GM18867 (cell line): ENCODE results near the gene KRTAP10-9.
"Not testable (repeated sequence)": the region's sequence is repeated elsewhere in the genome, so short reads cannot be mapped to it uniquely, and the experiment has no call there.

Experiments used
- ATAC-seq: cut with Tn5 transposase; IDR thresholded peaks from one replicate; pipeline ENCODE4 v1.9.1; 2021; ENCODE audit warnings: mild to moderate bottlenecking, moderate library complexity; ENCODE audit not compliant: unreplicated experiment

KRTAP10-9 gene, protein sequence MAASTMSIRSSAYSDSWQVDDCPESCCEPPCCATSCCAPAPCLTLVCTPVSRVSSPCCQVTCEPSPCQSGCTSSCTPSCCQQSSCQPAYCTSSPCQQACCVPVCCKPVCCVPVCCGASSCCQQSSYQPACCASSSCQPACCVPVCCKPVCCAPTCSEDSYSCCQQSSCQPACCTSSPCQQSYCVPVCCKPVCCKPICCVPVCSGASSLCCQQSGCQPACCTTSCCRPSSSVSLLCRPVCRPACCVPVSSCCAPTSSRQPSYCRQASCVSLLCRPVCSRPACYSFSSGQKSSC

DNA sequence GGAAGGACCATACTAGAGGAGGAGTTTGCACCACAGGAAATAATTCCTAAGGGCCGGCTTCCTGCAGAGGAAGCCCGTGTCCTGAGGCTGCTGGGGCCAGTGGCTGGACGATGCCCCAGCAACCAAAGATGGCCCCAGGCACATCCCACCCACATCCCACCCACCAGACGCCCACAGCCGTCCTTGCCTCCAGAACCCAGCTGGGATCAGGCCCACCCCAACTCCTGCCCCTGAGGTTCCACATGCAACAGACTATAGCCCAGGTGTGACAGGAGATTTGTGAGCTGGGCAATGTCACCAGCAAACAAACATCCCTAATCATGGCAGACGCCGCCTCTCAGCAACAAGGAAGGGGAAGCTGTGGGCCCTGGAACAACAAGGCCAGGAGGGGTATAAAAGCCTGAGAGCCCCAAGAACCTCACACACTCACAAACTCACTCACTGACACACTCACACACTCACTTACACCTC lies at the start of gene KRTAP10-9:
Gene KRTAP10-9, plus strand, starts transcription at position 421 of the 471 bp plus-strand sequence. CDS start 79 bp downstream, outside the sequence.
- no peak for ATAC-seq

DNA sequence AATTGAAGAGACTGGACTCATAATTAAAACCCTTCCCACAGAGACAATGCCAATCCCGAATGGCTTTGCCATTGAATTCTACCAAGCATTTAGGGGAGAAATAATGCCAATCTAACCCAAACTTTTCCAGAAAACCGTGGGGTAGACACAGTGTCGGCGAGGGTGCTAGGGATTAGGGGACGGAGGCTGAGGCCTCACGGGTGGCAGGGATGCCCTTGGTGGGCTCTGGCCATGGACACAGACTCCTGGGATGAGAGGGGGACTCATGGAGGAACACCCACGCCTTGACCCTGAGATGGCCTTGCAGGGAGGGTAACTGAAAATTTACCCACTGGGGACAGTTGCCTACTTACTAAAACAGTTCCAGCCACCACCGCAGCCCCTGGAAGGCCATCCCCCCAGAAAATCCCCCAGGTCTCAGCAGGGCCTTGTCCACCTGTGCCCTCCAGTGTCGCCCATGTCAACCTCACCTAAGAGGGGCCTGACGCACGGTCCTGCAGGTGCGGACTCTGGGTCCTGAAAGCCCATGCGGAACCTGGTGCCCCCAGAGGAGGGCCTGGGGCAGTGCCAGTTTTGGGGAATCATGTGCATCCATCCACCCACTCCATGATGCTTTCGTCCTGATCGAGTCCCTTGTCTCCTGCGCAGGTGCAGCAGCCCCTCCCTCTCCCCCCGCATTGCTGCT lies 48.4 kb upstream of the KRTAP10-9 start:
- no peak for ATAC-seq

DNA sequence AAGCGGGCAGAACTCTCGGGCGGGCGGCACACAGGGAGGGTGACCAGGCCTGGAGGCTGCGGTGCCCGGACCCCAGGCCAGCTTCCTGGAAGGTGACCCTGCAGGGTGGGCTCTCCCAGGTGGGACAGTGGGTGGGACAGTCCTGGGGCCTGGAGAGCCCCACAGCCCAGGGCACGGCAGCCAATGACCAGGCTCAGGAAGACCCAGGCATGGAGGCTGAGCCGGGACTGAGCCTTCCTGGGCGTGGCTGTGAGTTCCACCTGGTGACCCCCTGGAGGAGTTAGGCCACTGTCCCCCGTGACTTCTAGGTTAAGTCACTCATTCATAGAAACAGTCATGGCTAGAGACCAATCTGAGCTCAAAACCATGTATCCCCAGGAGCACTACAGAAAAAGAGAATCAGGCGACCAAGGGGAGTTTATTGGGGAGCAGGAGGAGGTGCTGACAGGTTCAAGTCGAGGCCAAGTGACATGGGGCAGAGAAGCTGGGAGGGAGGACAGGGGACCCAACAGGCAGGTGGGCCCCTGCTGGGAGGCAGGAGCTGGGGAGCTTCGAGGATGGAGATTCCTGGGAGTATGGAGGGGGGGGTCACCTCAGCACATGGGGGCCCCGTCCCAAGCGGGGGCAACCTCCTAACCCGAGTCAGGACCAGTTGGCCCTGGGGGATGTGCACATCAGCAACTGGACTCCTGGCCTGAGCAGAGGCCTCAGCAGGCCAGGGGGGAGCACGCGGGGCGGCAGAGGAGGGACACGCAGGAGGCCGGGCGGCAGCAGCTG lies 47.6 kb upstream of the KRTAP10-9 start:
- ATAC-seq = no peak

DNA sequence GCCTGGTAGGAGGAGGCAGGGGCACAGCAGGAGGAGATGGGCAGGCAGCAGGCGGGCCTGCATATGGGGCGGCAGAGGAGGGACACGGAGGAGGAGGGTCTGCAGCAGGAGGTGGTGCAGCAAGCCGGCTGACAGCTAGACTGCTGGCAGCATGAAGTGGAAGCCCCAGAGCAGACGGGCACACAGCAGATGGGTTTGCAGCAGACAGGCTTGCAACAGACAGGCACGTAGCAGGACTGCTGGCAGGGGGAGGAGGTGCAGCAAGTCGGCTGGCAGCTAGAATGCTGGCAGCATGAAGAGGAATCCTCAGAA lies 47.1 kb upstream of the KRTAP10-9 start:
- ATAC-seq = no peak

DNA sequence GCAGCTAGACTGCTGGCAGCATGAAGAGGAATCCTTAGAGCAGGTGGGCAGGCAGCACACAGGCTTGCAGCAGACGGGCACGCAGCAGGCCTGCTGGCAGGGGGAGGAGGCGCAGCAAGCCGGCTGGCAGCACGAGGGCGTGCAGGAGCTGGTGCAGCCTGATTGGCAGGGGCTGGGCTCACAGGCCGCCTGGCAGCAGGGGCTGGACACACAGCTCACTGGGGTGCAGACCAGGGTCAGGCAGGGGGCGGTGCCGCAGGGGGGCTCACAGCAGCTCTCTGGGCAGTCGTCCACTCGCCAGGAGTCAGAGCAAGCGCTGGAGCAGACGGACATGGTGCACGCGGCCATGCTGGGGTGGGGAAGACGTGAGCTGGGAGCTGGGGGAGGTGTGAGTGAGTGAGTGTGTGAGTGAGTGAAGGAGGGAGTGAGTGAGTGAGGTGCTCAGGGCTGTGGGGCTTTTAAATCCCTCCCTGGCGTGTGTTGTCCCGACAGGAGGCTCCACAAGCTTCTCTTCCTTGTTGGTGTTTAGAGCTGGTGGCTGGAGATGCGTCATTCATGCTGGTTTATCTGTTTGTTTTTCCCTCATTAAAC lies 46.6 kb upstream of the KRTAP10-9 start, which contains the start of gene KRTAP10-5:
Gene KRTAP10-5, minus strand, starts transcription at position 374 of the 591 bp plus-strand sequence. Its CDS starts 26 bp downstream, at position 348.
- not testable (repeated sequence) for ATAC-seq

DNA sequence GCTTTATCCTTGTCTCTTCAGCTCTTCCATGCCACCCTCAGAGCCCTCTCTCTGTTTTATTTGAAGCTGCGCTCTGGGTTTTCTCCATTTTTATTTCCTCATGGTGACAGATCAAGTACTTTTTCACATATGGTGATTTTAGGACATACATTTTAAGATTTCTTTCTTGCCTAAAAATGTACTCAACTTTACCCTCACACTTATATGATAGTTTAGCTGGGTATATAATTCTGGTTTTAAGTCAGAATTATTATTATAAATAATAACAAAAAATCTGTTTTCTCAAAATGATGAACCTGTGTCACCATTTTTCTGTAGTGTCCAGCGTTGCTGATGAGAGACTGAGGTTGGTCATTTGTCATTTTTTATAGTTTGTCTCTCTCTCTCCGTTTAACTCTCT lies 45.7 kb upstream of the KRTAP10-9 start:
- ATAC-seq = no peak

DNA sequence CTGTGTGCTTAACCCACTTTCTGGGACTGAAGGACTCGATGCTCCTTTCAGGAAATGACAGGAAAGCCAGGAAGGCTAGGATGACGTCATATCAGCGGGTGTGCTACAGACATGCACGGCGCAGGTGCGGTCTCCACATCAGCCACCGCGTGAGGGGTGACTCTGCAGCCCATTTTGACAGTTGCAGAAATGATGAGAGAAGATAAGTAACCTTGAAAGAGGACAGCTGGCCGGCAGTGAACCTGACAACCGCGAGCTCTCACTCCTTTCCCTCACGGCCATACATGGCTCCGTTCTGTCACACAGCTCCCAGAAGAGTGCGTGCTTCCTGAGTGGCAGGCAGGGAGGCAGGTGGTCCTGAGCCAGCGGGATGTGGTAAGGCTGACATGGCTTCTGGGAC lies 44.8 kb upstream of the KRTAP10-9 start:
- ATAC-seq = no peak

DNA sequence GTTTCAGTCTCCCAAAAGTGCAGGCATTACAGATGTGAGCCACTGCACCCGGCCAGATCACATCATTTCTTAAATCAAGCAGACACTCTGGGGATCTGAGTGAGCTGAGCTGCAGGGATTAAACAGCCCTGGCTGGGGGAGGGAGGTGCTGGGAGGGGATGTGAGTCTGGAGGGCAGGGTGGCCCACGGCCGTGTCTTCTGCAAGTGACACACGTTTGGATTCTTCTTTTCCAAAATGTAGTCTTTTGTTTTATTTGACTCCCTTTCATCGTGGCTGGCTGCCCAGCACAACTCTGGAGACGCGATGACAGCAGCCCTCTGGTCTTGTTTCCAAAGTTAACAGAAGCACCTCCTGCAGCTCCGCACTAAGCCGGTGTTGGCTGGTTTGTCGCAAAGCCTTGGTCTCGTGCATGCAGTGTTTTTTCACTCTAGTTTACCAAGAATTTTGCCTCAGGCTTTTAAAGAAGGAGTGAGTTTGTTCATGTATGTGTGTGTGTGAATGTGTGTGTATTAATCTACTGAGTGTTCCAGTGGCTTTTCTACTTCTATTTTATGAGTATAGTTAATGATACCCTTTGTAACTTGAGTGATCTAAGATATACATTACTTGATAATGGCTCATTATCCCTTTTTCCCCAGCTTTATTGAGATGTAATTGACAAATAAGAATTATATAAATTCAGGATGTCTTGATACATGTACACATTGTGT lies 43.6 kb upstream of the KRTAP10-9 start:
- ATAC-seq = no peak

DNA sequence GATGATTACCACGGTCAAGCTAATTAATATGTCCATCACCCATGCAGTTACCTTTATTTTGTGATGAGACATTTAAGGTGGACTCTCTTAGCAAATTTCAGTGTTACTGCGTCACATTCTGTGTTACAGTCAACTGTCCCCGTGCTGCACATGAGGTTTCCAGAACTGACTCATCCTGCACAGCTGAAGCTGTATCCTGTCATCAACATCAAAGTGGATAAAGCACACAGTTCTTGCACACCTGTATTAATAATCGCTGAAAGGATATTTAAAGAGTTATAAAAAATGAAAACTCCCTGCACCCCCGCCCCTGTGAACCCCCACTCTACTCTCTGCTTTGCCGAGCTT lies 43.1 kb upstream of the KRTAP10-9 start:
- ATAC-seq = no peak

DNA sequence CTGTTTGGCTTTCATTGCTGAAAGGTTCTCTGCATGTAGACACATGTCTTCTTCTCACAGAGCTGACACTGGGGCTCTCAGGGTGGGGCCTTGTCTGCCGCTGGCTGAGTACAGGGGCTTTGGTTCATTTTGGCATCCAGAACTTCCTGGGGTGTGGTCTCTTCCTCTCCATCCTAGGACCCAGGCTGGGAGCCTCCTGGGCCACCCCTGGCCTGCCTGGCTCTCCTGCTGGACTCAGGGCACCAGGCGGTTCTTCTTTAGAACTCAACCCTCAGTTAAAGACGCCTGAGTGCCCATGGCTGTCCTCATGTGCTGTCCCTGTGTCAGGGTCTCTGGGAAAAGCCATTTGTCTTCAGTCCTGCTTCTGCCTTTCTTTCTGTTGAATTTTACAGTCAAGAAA lies 41.0 kb upstream of the KRTAP10-9 start:
- ATAC-seq = no peak

DNA sequence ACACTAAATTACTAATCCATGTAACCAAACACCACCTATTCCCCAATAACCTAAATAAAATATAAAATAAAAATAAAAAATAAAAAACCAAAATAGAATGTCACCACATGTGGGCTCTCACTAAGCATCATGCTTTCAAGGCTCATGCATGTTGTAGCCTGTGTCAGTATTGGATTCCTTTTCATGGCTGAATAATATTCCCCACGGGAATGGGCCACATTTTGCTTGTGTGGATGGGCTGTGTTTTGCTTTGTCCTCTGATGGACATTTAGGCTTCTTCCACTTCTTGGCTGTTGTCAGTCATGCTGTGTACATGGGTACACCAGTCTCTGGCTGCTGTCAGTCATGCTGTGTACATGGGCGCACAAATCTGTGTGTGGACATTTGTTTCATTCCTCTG lies 37.8 kb upstream of the KRTAP10-9 start:
- ATAC-seq = no peak

DNA sequence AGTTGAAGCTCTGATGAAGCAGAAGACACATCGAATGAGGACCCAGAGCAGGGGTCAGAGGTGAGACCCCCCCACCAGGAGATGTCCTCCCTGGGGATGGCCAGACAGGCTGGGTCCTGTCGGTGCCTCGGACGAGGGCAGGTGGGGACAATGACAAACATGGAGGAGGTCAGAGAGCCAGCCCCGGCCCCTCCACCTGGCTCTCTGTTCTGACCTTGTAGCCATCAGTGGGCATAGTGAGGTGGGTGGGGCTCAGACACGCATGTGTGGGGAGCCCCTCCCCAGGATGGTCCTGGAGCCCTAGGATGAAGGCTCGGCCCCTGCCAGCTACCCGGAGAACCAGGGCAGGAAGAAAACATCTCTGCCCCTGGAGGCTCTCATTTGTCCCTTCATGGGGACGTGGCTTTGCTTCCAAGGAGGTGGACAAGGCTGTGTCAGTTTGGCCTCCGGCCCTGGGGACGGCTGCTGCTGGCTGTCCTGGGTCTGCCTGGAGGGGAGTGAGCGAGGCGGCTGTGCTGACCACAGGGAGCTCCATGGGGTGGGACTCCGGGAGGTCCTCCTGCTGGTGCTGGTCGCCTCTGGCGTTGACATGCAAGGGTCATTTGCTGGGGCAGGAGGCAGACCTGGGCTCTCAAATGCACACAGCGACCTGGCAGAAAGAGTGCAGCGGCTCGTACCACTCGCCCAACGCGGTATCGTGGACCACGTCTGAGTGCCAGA lies 37.1 kb upstream of the KRTAP10-9 start:
- no peak for ATAC-seq

DNA sequence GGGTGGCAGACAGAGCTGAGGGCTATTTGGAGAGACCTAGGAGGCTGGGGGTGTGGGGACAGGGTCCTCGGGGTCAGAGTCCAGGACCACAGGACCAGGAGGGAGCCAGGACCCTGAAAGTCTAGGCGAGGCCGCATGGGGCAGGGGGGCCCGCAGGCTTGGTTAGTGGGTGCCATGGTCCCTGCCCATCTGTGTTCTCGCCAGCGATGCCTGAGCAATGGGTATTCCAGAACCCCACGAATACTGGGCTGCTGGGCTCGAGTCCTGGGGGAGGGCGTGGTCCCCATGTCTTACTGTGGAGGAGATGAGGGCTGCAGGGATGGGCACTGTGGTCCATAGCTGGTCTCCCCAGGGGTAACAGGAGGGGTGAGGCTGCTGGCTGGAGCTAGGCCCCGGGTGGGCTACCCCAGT lies 36.6 kb upstream of the KRTAP10-9 start:
- ATAC-seq = no peak

DNA sequence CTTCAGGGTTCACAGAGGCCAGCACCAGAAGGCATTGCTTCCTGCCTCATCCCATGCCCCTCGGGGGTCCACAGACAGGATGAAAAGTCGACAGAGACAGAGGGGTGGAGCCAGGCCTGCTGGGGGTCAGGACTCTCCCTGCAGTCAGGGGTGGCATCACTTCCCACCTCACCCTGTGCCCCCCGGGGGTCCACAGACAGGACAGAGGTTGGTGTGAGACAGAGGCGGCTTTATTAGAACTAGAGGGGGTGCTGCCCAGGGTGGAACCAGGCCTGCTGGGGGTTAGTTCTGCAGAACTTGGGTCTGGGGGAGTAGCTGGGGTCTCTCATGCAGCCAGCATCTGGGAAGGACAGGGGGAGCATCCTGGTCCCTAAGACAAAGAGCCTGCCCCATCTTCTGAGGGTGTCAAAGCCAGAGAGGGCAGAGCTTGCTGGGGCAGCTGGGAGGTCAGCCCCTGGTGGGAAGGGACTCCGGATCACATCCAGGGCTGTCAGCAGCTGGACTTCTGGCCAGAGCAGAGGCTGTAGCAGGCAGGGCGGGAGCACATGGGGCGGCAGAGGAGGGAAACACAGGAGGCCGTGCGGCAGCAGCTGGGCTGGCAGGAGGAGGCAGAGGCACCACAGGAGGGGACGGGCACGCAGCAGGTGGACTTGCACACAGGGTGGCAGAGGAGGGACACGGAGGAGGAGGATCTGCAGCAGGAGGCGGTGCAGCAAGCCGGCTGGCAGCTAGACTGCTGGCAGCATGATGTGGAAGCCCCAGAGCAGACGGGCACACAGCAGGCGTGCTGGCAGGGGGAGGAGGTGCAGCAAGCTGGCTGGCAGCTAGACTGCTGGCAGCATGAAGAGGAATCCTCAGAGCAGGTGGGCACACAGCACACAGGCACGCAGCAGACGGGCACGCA lies 35.7 kb upstream of the KRTAP10-9 start:
- not testable (repeated sequence) for ATAC-seq

DNA sequence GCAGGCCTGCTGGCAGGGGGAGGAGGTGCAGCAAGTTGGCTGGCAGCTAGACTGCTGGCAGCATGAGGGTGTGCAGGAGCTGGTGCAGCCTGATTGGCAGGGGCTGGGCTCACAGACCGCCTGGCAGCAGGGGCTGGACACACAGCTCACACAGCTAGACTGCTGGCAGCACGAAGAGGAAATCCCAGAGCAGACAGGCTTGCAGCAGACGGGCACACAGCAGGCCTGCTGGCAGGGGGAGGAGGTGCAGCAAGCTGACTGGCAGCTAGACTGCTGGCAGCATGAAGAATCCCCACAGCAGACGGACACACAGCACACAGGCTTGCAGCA lies 35.1 kb upstream of the KRTAP10-9 start:
- not testable (repeated sequence) for ATAC-seq

DNA sequence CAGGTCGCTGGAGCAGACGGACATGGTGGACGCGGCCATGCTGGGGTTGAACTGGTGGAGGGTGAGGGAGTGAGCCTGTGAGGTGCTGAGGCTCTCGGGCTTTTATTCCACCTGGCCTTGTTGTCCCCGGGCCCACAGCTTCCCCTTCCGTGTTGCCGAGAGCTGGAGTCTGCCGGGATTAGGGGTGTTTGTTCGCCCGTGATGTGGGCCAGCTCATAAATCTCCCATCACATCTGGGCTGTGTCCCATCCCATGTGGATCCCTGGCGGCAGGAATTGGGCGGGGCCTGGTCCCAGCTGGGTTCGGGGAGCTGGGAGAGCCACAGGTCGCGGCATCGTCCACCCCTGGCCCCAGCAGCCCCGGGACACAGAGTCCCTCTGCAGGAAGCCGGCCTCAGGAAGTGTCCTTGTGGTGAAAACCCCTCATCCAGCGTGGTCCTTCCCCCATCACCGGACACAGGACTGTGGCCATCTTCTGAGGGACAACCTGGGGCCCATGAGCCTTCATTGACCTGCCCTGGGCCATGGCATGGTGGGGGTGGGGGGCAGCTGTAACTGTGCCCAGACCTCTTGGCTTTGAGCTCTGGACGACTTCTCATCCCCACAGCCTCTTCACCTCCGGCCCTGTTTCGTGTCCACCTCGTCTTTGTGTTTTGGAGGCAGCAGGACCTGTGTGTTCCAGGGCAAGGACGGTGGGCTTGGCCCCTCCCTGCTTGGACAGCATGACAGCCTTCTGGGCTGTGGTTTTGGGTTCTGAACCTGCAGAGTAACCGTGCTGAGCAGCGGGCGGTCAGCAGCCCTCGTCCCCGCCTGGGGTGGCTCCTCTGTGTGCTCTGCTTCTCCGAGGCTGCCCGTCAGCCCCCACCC lies 34.2 kb upstream of the KRTAP10-9 start, which contains the start of gene KRTAP10-6:
Gene KRTAP10-6, minus strand, starts transcription at position 60 of the 866 bp plus-strand sequence. Its CDS starts 21 bp downstream, at position 39.
- ATAC-seq = no peak

DNA sequence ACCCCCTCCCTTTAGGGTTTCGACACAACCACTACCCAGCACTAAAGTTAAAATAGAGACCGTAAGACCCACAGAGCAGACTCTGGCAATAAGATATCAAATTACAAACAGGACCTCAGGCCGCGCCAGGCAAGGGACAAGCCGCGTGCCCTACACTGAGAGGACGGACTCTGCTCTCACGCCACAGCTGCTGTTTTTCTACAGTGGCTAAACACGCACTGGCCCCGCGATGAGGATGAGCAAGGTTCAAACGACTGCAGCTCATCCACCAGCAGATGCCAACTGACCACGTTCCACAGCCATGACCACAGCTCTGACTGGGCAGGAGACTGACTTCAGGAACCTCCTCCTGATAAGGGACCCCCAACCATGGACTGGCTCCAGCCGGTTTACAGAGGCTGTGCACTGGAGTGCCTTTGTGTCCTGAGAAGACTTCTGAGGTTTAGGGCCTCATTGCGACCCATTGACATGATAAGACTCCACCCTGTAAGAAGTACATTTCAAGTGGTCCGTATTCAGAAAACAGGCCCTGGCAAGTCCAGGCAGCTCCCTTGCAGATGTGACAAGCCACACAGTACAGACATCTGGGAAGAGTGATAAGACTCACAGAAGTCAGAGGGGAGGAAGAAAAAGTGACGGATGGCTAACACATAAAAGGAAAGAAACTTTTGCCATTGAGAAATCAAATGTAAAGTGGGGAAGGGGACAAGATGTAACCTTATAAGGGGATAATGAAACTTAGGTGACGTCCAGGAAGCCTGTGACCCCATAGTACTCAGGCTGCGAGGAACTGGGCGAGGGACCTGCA lies 33.1 kb upstream of the KRTAP10-9 start:
- ATAC-seq = no peak
